ELF-1 (cell line): Measurements from ENCODE around the gene SHROOM2.

Experiments
- DNase-seq: peaks from one replicate; pipeline ENCODE4 v3.0.0-alpha.2; 2016; ENCODE audit warnings: low read depth, low spot score

Gene SHROOM2

DNA sequence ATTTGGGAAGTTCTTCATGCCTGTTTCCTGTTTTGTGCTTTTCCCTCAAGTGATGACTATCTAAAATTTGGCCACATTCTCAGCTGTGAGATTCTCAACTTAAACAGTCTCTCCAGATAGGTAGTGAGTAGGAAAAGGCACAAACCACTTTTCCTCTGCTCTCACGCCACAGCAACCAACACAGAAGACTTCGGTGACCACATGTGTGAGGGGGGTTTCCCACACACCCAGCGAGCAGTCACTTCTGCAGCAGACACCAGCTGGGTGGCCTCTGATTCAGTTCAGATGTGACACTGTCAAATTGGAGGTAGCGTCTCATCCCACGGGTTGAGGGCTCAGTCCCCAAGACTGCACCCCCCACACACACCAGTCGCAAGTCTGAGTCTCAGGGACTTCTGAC lies 155.9 kb downstream of the SHROOM2 start:
- DNase-seq: no peak

DNA sequence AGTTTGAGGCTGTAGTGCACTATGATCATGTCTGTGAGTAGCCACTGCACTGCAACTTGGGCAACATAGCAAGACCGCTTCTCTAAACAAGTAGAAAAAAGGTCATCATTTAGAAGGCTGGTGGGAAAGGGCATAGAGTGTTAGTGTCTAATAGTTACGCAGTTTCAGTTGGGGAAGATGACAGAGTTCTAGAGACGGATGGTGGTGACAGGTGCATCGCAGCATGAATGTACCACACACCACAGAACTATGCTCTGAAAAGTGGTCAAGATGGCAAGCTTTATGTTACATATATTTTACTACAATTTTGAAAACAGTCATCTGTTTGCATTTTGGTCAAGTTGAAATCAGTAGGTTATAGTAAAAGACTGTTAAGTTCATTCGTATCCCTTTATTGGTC lies 157.2 kb downstream of the SHROOM2 start:
- DNase-seq: no peak

- no peak for DNase-seq
These were observed 161.0 kb downstream of the SHROOM2 start for GRCh38 chrX:9947131-9947794.

DNA sequence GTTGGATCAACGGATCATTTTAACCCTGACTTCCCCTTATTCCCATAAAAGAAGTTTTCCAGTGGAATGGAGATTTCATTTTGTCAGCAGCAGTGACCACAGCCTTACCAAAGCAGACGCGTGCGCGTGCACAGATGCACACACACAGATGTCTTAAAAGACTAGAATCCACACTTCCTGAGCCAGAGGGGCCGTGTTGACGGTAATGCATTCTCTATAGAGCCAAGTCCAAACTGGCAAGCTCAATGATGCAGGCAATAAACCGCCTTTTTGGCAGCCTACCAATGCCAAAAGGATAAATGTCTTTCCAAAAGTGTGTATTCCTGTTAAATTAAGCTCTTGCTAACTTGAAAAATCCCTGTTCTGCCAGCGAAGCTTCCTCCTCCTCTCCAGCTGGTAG lies 162.2 kb downstream of the SHROOM2 start:
- DNase-seq: no peak

DNA sequence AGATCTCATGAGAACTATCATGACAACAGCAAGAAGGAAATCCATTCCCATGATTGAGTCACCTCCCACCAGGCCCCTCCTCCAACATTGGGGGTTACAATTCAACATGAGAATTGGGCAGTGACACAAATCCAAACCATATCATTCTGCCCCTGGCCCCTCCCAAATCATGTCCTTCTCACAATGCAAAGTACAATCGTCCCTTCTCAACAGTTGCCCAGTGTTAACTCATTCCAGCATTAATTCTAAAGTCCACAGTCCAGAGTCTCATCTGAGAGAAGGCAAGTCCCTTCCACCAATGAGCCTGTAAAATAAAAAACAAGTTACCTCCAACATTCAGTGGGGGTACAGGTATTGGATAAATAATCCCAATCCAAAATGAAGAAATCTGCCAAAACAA lies 166.1 kb downstream of the SHROOM2 start:
- no peak for DNase-seq

GRCh38 chrX:9953396-9953795 lies 167.2 kb downstream of the SHROOM2 start:
- DNase-seq: no peak

DNA sequence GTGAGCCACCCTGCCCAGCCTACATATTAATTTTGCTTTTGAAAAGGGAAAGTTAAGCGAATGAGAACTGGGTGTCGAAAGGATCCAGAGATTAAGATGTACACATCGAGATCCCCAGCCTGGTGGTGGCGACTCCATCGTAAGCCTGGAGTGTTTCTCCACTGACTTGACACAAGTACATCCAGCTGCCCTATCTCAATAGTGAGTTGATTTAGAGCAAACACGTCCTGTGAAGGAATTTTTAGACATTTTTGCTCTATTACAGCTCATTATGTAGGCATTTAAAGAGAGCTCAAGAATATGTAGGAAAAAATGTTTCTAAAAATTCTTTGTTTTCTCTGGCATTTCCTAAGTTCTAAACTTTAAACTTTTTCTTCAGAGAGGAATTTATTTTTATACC lies 169.3 kb downstream of the SHROOM2 start:
- no peak for DNase-seq

GRCh38 chrX:9957743-9958142 lies 171.5 kb downstream of the SHROOM2 start:
- DNase-seq: no peak

DNA sequence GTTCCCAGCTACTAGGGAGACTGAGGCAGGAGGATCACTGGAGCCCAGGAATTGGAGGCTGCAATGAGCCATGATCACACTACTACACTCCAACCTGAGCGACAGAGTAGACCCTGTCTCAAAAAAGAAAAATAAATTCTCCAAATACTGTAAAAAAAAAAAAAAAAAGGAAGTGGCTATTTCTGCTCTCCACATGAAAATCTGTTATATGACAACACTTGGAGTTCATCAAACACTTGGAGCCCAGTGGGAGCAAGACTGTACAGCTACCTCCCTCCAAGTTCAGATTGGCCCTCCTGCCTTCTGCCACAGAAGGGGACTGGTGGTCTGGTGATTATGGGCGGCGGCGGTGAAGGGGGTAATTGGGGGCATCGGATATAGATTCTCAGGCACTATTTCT lies 172.0 kb downstream of the SHROOM2 start:
- DNase-seq: no peak

- no peak for DNase-seq
These were observed 175.5 kb downstream of the SHROOM2 start for GRCh38 chrX:9961750-9962149.

DNA sequence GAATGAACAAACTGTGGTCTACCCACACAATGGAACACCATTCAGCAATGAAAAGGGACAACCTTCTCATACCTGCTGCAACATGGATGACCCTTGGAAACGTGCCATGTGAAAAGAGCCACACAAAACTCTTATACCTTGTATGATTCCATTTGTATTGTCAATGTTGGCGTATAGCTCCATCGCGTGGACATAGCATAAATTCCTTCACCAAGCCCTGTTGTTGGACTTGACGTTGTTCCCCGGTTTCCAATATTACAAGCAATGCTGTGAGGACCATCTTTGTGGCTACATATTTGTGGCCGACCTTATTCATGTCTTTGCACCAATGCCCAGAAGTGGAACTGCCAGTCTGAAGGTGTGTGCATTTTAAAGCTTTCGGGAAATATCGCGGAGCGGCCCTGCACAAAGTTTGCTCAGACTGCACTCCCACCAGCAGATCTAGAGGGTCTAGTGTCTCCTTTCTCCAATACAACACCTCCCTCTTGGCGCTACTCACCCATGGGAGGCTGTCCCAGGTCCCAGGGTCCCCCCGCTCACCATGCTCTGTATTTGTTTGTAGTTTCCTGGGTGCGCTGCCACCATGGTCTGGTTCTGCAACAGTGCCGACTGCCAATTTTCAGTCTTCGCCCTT lies 180.7 kb downstream of the SHROOM2 start, which contains the start of gene CLDN34:
TSS of gene CLDN34 (plus strand) at position 584 of the 634 bp plus-strand sequence. CDS start at position 584, 0 bp downstream.
- DNase-seq: no peak

GRCh38 chrX:9977635-9978034 lies 191.4 kb downstream of the SHROOM2 start:
- no peak for DNase-seq

DNA sequence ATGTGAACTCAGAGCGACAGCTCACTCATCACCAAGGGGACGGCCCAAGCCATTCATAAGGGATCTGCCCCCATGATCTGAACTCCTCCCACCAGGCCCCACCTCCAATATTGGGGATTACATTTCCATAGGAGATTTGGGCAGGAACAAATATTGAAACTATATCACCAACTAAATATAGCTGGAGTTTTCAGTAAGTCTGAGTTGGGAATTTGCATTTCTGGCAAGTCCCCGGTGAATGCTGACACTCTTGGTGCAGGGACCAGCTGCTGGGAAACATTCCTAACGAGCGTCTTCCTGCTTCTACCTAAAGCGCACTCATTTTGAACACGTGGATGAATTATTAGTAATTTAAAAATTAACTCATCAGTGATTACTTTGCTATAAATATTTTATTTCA lies 194.2 kb downstream of the SHROOM2 start:
- no peak for DNase-seq

- DNase-seq: no peak
These were observed 194.7 kb downstream of the SHROOM2 start for GRCh38 chrX:9980927-9981326.

GRCh38 chrX:9983441-9983840 lies 197.2 kb downstream of the SHROOM2 start:
- no peak for DNase-seq

DNA sequence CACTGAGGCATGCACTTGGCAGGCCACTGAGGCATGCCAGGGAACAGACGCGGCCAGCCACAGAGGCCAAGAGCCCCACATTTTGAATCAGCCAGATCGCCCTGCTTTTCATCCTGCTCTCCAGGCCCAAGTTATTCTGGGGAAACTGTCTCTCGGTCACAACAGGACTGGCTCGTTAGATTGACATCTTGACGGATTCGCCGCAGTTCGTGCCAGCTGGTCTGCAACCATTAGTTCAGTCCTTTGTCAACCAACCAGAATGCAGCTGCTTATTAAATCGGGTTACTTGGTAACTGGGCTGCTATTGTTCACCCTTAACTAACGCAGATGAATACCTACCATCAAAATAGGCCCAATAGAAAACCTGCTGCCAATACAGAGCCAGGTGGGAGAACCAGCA lies 197.6 kb downstream of the SHROOM2 start:
- no peak for DNase-seq

DNA sequence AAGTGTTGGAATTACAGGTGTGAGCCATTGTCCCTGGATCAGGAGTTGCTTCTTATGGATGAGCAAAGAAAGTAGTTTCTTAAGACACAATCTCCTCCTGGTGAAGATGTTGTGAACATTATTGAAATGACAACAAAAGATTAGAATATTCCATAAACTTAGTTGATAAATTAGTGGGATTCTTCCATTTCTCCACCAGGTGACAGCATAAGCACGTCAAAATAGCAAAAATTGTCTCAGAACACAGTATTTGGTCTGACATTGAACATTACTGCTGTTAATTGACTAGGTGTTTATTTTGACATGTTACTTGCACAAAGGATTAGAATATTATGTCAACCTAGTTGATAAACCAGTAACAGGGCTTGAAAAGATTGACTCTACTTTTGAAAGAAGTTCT lies 202.5 kb downstream of the SHROOM2 start:
- DNase-seq: no peak

DNA sequence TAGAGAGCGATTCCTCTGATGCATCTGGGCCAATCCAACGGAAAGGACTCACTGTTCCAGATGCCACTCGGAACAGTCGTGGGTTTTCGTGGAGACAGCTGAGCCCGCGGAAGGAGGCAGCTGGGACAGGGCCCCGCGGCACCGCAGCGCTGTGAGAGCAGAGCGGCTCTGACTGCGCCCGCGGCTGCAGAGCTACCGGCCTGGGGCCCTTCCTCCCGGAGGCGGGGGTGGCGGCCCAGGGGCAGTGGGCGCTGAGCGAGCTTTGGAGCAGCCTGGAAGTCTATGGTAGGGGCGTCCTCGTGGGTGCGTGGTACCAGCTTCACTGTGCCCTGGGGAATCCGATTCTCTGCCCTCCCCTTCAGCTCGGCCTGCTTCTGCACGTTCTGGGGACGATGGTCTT lies 205.8 kb downstream of the SHROOM2 start:
- no peak for DNase-seq

- no peak for DNase-seq
These were observed 206.5 kb downstream of the SHROOM2 start for GRCh38 chrX:9992724-9993123.

DNA sequence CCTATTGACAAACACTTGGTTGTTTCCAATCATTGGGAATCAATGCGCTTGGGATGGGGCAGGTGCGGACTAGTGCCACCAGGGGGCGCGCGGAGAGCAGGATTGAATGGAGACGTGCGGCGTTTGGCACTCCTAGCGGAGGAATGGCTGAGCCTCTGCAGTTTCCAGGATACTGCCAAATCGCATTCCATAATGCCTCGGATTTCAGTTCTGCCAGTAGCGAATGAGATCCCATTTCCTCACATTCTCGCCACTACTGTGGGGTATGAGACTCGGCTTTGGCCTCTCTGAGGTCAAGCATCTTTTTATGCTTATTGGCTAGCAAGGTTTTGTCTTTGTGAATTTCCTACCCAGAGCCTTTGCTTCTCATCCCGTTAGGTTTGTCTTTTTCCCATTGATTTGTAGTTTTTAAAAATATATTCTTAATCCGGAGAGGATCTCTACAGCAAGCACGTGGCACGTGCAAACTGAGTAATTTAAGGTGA lies 209.7 kb downstream of the SHROOM2 start:
- DNase-seq: peak; percentile 91

GRCh38 chrX:9997041-9997440 lies 210.8 kb downstream of the SHROOM2 start:
- DNase-seq: peak; percentile 67

- DNase-seq: no peak
These were observed 211.3 kb downstream of the SHROOM2 start for GRCh38 chrX:9997524-9997923.
